Muscle of leg (tissue), 11 donors: ENCODE results near the gene ADAR. TPM values are rescaled to one million over a fixed set of nuclear protein-coding genes. Genes with fewer than 3 reads are reported as not detected.
A peak's percentile ranks its signal among the peaks of the same experiment; 100 is the strongest.

Experiments used
- DNase-seq: peaks from one replicate; pipeline ENCODE4 v3.0.0; 2013
- H3K27ac ChIP-seq: one replicate; pipeline ENCODE4 v1.5.1; 2013; ENCODE audit warnings: mild to moderate bottlenecking, low read length, control low read depth
- H3K27me3 ChIP-seq: one replicate; pipeline ENCODE4 v1.6.1; 2013; ENCODE audit warnings: low read length; ENCODE audit not compliant: control insufficient read depth, insufficient read depth
- H3K36me3 ChIP-seq: one replicate; pipeline ENCODE4 v1.6.1; 2013; ENCODE audit warnings: low read length; ENCODE audit not compliant: control insufficient read depth, insufficient read depth
- H3K4me1 ChIP-seq: one replicate; pipeline ENCODE4 v1.6.1; 2013; ENCODE audit warnings: low read length; ENCODE audit not compliant: control insufficient read depth, insufficient read depth
- H3K4me3 ChIP-seq: one replicate; pipeline ENCODE4 v1.5.1; 2013; ENCODE audit warnings: low read length, control low read depth
- H3K9me3 ChIP-seq: replicated peaks from 2 replicates; pipeline ENCODE4 v1.6.1; 2013; ENCODE audit warnings: low read depth, low read length; ENCODE audit not compliant: control insufficient read depth
- WGBS: methylation state at CpG from one replicate; pipeline ENCODE4 v1.1.5; 2013; ENCODE audit warnings: missing lambda C conversion rate; ENCODE audit not compliant: insufficient coverage; 5-methylcytosine and 5-hydroxymethylcytosine counted together
- polyA plus RNA-seq, 8 donors: library from polyadenylated mRNA; unstranded; fragments of 120-200 nt; gene quantifications; one replicate each; pipeline versions ENCODE4 v1.2.1 to v1.2.3, GENCODE V29; 2013; ENCODE audit warnings: inconsistent platforms in 1 of 8, low replicate concordance in 1 of 8; ENCODE audit not compliant: insufficient read length in 8 of 8, insufficient read depth in 1 of 8
- total RNA-seq: library from RNA; stranded (reverse); fragments of 120-200 nt; gene quantifications from one replicate; pipeline ENCODE4 v1.2.4, GENCODE V29; 2013

Gene ADAR
- total and polyA plus RNA-seq, 9 donors: 38.6 to 71.9 (median 52.6) TPM

DNA sequence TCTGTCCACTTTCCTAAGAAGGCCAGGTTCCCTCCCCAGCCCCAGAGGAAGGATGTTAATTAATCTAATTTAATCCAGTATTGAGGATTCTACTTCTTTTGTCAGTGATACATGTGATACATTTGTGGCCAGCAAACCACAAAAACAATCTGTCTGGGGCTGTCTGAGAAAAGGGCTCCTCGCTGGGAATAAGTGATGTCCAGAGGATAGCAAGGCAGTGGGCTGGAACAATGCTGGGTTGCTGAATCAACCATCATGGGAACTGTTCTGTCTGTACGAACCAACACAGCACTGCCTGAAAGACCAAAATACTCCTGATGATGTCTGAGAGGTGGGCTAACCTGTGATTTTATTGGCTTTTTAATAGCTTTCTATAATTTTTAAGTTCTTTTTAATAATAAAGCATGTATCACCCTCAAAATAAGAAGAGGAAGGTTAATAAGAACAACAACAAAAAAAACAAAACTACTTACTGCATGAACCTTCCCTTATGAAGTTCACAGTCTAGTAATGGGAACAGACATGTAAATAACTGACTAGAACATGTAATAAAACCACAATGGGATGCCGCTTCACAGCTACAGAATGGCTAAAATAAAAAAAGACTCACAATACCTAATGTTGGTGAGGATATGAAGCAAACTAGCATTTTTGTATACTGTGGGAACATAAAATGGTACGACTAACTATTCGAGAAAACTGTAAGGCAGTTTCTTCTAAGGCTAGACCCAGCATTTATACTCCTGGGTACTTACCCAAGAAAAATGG lies 11.4 kb upstream of the ADAR start:
- Histone ChIP-seq H3K27ac (no peak overlapping the region), H3K36me3 (peaks cover 2% of the 10 kb centered on the region), H3K4me1 (no peaks in the 10 kb centered on the region), H3K27me3 (no peaks in the 10 kb centered on the region), H3K9me3 (no peaks in the 10 kb centered on the region), H3K4me3 (no peak overlapping the region)
- no CpG with 5 or more reads among the region's 5 CpGs for WGBS
- DNase-seq: no peak

DNA sequence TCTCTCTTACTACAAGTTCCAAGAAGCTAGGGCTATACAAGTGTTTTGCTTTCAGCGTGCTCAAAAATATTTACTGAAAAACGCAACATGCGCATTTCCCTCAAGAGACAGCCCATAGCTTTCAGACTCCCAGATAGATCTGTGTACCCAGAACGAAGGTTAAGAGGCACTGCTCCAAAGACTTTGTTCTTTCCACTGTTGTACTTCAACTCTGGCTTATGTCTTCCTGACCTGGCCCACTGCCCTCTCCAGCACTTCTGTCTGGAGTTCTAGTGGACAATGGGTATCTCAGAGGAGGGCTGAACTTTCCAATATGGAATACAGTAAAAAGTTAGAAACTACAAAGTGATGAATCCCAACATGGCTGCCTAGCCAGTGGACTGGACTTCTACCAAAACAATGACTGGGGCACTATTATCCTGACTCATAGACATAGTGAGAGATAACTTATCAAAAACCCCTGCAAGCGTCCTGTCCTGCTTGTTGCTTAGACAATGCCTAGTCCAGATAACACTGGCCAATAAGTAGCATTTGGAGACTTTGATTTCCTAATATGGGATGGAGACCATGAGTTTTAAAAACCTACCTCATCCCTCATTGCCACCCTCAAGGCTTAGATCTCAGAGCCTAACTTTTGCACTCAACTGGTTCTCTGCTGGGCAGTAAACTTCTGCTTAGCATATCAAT lies 8.8 kb upstream of the ADAR start:
- 80% methylated on average over 4 of the region's 5 CpGs for WGBS
- H3K36me3 ChIP-seq: no peaks in the 10 kb centered on the region
- no peaks in the 10 kb centered on the region for H3K4me1 ChIP-seq

DNA sequence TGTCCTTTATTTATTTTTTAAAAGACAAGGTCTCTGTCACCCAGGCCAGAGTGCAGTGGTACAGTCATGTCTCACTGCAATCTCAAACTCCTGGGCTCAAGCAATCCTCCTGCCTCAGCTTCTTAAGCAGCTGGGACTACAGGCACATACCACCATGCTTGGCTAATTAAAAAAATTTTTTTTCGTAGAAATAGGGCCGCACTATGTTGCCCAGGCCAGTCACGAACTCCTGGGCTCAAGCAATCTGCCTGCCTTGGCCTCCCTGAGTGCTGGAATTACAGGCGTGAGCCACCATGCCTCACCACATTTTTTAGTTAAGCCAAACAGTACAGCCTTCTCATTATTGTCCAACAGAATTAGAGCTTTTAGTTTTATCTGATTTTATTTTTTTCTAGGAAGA lies 7.4 kb upstream of the ADAR start:
- WGBS: 89% methylated on average over 3 of the region's 4 CpGs
- DNase-seq: no peak
- H3K4me1 ChIP-seq: no peaks in the 10 kb centered on the region
- no peaks in the 10 kb centered on the region for H3K36me3 ChIP-seq
- no peaks in the 10 kb centered on the region for H3K27me3 ChIP-seq
- no peak overlapping the region for H3K4me3 ChIP-seq
- H3K27ac ChIP-seq: no peak overlapping the region
- no peaks in the 10 kb centered on the region for H3K9me3 ChIP-seq

More for the DNA sequence above, 8.8 kb upstream of the ADAR start:
- H3K9me3 ChIP-seq: no peaks in the 10 kb centered on the region
- no peaks in the 10 kb centered on the region for H3K27me3 ChIP-seq
- no peak overlapping the region for H3K27ac ChIP-seq
- DNase-seq: no peak
- no peak overlapping the region for H3K4me3 ChIP-seq

DNA sequence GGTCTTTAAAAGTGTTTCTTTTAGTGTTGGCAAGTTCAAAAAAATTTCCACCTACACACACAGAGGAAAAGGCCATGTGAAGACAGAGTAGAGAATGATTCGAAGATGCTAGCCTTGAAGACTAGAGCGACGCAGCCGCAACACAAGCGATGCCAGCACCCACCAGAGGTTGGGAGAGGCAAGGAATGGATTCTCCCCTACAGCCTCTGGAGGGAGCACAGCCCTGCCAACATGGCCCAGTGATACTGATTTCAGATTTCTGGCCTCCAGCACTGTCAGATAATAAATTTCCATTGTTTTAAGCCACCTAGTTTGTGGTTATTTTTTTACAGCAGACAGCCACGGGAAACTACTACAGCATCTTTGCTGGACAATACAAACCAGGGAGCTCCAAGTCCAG lies 6.9 kb upstream of the ADAR start:
- no peaks in the 10 kb centered on the region for H3K36me3 ChIP-seq
- H3K27me3 ChIP-seq: no peaks in the 10 kb centered on the region
- DNase-seq: no peak
- no peaks in the 10 kb centered on the region for H3K9me3 ChIP-seq
- WGBS: 81% methylated on average over 6 of the region's 6 CpGs
- H3K27ac ChIP-seq: no peak overlapping the region
- no peak overlapping the region for H3K4me3 ChIP-seq
- H3K4me1 ChIP-seq: no peaks in the 10 kb centered on the region

DNA sequence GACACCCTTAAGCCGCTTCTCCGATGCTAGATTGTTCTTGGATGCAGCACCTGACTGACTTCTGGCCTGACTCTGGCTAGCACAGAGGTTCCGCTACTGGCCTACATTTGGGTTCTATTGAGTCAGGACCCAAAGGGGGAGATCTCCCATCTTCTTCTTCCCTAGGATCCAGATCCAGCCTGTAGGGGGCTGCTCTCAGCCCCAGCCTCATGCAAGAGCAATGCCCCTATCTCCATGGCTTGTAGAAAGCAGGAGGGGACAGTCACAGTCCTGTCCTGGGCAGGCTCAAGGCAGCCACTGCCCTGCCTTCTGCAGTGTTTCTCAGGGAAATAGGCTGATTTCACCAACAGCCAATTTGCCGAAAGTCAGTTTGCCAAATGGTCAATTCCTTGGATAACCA lies 6.3 kb upstream of the ADAR start:
- WGBS: 100% methylated on average over 2 of the region's 4 CpGs
- no peaks in the 10 kb centered on the region for H3K9me3 ChIP-seq
- no peaks in the 10 kb centered on the region for H3K36me3 ChIP-seq
- DNase-seq: no peak
- H3K4me1 ChIP-seq: no peaks in the 10 kb centered on the region
- no peak overlapping the region for H3K4me3 ChIP-seq
- no peak overlapping the region for H3K27ac ChIP-seq
- H3K27me3 ChIP-seq: no peaks in the 10 kb centered on the region

DNA sequence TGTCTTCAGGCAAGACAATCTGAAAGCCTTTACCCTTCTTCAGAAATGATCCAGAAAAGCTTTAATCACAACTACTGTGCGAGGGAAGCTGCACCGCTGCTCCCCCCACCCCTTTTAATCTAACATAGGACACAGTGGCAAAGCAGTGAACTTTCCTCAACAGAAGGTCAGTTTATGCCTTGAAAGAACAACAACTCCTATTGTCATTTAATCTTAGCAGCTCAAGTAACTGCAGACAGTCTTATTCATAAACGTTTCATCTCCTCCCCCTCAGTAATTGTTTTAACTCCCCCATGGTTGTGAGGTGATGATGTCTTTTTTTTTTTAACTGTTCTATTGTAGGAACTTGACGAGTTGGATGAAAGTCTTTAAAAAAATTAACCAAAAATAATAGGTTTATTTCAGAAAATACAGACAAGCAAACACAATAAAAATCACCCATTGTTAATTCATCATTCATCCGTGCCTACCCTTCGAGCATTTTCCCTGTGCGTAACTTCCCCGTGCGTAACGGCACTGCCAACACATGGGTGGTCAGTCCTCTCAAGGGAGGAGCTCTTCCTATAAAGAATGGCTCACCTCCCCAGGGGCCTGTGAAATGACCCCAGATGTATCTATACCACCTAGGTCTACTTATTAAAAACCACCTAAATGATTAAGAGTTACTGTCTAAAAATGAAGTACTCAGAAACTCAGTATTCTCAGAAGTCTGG lies 3.3 kb upstream of the ADAR start:
- no peak overlapping the region for H3K4me3 ChIP-seq
- H3K27ac ChIP-seq: peak overlapping the region; percentile 51
- WGBS: 33% methylated on average over 4 of the region's 10 CpGs
- no peaks in the 10 kb centered on the region for H3K27me3 ChIP-seq
- H3K4me1 ChIP-seq: peaks cover 7% of the 10 kb centered on the region
- H3K9me3 ChIP-seq: no peaks in the 10 kb centered on the region
- DNase-seq: no peak
- H3K36me3 ChIP-seq: no peaks in the 10 kb centered on the region

DNA sequence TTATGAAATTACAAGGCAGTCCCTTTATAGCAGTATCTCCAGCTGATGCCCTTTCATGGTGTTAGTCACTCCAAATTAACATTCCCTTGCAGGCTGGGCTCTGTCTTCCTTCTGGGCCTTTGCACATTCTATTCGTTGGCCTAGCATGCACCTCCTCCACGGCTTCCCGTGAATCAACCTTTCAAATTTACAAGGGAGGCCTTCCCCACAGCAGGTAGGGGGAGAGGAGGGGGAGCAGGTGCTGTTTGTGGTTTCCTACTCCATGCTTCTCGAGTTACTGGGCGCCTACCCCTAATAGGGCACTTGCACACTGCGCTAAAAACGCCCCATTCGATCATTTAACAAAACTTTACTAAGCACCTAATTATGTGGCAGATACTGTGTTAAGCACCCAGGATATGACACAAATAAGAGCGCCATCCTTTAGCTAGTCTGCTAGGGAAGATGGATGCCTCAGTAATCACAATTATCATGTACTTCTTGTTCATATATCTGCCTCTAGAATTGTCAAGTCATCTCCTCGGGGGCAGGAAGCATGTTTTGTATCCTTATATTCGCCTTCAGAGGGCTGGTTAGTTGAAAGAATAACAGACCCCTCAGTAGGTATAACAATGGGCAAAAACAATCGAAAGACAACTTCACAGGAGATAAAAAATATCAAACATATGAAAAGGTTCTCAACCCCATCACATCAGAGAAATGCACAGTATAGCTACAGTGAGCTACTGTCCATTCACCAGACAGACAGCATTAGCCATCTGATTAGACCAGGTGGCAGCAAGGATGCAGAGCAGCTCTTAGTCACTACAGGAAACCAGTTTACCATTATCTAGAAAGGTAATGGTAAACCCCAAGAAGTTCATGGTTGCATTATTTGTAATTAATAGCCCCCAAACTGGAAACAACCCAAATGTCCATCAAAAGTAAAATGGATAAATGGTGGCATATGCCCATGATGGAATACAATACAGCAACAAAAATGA lies 1.7 kb upstream of the ADAR start:
- no peak for DNase-seq
- H3K27ac ChIP-seq: peak overlapping the region; percentile 97
- WGBS: no CpG with 5 or more reads among the region's 12 CpGs
- H3K4me1 ChIP-seq: peaks cover 21% of the 10 kb centered on the region
- H3K4me3 ChIP-seq: no peak overlapping the region
- H3K9me3 ChIP-seq: no peaks in the 10 kb centered on the region
- no peaks in the 10 kb centered on the region for H3K27me3 ChIP-seq
- H3K36me3 ChIP-seq: peaks cover 8% of the 10 kb centered on the region

DNA sequence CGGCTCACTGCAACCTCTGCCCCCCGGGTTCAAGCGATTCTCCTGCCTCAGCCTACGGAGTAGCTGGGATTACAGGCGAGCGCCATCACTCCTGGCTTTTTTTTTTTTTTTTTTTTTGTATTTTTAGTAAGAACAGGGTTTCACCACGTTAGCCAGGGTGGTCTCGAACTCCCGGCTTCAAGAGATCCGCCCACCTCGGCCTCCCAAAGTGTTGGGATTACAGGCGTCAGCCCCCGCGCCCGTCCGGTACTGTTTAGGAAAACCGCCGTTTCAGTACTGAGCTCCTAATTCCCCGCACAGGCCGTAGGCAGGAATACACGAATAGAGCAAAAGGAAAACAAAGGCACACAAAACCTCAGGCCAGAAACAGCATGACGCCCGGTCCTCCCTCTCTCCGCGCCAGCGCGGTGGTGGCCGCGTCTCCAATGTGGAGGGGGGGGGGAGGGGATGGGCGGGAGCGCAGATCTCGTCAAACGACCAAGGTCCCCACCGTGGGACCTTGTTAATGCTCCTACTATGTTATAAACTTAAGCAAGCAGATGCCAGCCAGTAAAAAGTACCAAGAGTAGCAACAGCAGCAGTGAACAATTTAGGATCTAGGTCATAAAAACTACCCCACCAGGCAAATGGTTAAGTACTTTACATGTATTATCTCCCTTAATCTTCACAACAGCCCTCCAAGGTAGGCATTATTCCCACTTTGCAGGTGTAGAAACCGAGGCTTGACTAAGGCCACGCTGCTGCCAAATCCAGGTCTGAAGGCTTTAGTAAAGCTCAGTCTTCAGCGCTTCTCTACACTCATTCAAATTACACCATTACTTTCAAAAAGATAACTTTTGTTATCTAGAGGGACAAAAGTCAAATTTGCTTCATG lies 648 bp upstream of the ADAR start:
- H3K27me3 ChIP-seq: no peaks in the 10 kb centered on the region
- no peaks in the 10 kb centered on the region for H3K9me3 ChIP-seq
- H3K27ac ChIP-seq: peak overlapping the region; percentile 97
- WGBS: 4% methylated on average over 17 of the region's 37 CpGs
- H3K4me3 ChIP-seq: peak overlapping the region; percentile 69
- DNase-seq: peak; percentile 81
- H3K36me3 ChIP-seq: peaks cover 16% of the 10 kb centered on the region
- peaks cover 21% of the 10 kb centered on the region for H3K4me1 ChIP-seq

DNA sequence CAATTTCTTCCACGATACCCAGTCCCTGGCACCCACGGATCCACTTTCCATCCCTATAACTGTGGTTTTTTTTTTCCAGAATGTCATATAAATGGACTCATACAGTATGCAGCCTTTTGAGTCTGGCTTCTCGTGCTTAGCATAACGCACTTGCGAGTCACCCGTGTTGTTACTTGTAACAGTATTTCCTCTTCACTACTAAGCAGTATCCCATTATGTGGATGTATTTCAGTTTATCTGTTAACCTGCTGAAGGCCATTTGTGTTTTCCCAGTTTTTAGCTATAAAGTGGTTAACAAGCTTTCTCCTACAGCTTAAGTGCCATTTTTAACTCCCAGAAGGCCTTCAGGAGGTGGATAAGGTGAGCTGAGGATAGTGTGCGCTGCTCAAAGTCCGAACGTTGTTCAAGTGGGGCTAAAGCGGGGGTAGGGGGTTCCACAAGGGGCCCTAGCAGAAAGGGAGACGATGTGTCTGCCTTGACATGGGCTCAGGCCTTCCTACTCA lies 829 bp downstream of the ADAR start:
- H3K27ac ChIP-seq: peak overlapping the region; percentile 97
- peaks cover 24% of the 10 kb centered on the region for H3K4me1 ChIP-seq
- WGBS: 30% methylated on average over 3 of the region's 11 CpGs
- peak overlapping the region; percentile 69 for H3K4me3 ChIP-seq
- no peaks in the 10 kb centered on the region for H3K9me3 ChIP-seq
- H3K36me3 ChIP-seq: peaks cover 28% of the 10 kb centered on the region
- DNase-seq: peak; percentile 39
- H3K27me3 ChIP-seq: no peaks in the 10 kb centered on the region
